H9 (cell line): ENCODE data around the gene GOT2. TPM values are rescaled to one million over a fixed set of nuclear protein-coding genes. Genes with fewer than 3 reads are reported as not detected.

Experiments
- DNase-seq: peaks from one replicate; pipeline ENCODE4 v3.0.0-alpha.2; 2017
- H2AFZ ChIP-seq: one replicate; pipeline ENCODE4 v1.6.1; 2013; ENCODE audit warnings: mild to moderate bottlenecking, low read length, control low read depth, moderate library complexity
- H2AK5ac ChIP-seq: 2 replicates; pipeline ENCODE4 v1.6.1; 2013; ENCODE audit warnings: low read length, control low read depth, mixed read lengths; ENCODE audit not compliant: insufficient read length
- H2BK120ac ChIP-seq: one replicate; pipeline ENCODE4 v1.6.1; 2013; ENCODE audit warnings: low read depth, mild to moderate bottlenecking, low read length, control low read depth, inconsistent platforms; ENCODE audit not compliant: poor library complexity, severe bottlenecking
- H2BK12ac ChIP-seq: 2 replicates; pipeline ENCODE4 v1.6.1; 2013; ENCODE audit warnings: low read length, control low read depth, mixed read lengths, low read depth; ENCODE audit not compliant: insufficient read length
- H2BK15ac ChIP-seq: 2 replicates; pipeline ENCODE4 v1.6.1; 2013; ENCODE audit warnings: low read depth, low read length, control low read depth
- H2BK20ac ChIP-seq: one replicate; pipeline ENCODE4 v1.6.1; 2013; ENCODE audit warnings: low read depth, mild to moderate bottlenecking, low read length, control low read depth, inconsistent platforms; ENCODE audit not compliant: poor library complexity, severe bottlenecking
- H2BK5ac ChIP-seq: 2 replicates; pipeline ENCODE4 v1.6.1; 2013; ENCODE audit warnings: low read length, control low read depth, mixed read lengths; ENCODE audit not compliant: insufficient read length
- H3K14ac ChIP-seq: 2 replicates; pipeline ENCODE4 v1.6.1; 2013; ENCODE audit warnings: low read length, control low read depth; ENCODE audit not compliant: insufficient read depth
- H3K18ac ChIP-seq: 2 replicates; pipeline ENCODE4 v1.6.1; 2013; ENCODE audit warnings: low read depth, mild to moderate bottlenecking, mixed read lengths, low read length, control low read depth; ENCODE audit not compliant: insufficient read length
- H3K23ac ChIP-seq: 2 replicates; pipeline ENCODE4 v1.6.1; 2013; ENCODE audit warnings: low read length, control low read depth, mixed read lengths, low read depth; ENCODE audit not compliant: insufficient read length
- H3K23me2 ChIP-seq: 2 replicates; pipeline ENCODE4 v1.6.1; 2013; ENCODE audit warnings: low read depth, mild to moderate bottlenecking, mixed read lengths, low read length, control low read depth; ENCODE audit not compliant: insufficient read length, poor library complexity, severe bottlenecking
- H3K27ac ChIP-seq: 2 replicates; pipeline ENCODE4 v1.5.1; 2013; ENCODE audit warnings: low read length, control low read depth, mixed read lengths, low read depth; ENCODE audit not compliant: insufficient read length
- H3K27me3 ChIP-seq: 2 replicates; pipeline ENCODE4 v1.6.1; 2013; ENCODE audit warnings: low read length, control low read depth, inconsistent platforms; ENCODE audit not compliant: insufficient read depth
- H3K4ac ChIP-seq: 2 replicates; pipeline ENCODE4 v1.6.1; 2013; ENCODE audit warnings: low read depth, mild to moderate bottlenecking, control low read depth, inconsistent platforms, low read length, moderate library complexity
- H3K4me1 ChIP-seq: 2 replicates; pipeline ENCODE4 v1.6.1; 2013; ENCODE audit warnings: low read length, control low read depth, inconsistent platforms; ENCODE audit not compliant: insufficient read depth
- H3K4me2 ChIP-seq: 2 replicates; pipeline ENCODE4 v1.6.1; 2013; ENCODE audit warnings: low read length, control low read depth, mixed read lengths; ENCODE audit not compliant: insufficient read length, insufficient read depth
- H3K56ac ChIP-seq: 2 replicates; pipeline ENCODE4 v1.6.1; 2013; ENCODE audit warnings: low read depth, mild to moderate bottlenecking, mixed read lengths, low read length, control low read depth; ENCODE audit not compliant: insufficient read length
- H3K79me1 ChIP-seq: 2 replicates; pipeline ENCODE4 v1.6.1; 2013; ENCODE audit warnings: low read depth, mild to moderate bottlenecking, moderate library complexity, low read length, control low read depth, inconsistent platforms; ENCODE audit not compliant: insufficient read depth, poor library complexity, severe bottlenecking
- H3K79me2 ChIP-seq: 2 replicates; pipeline ENCODE4 v1.6.1; 2013; ENCODE audit warnings: low read length, control low read depth, inconsistent platforms; ENCODE audit not compliant: insufficient read depth
- H3K9ac ChIP-seq: 2 replicates; pipeline ENCODE4 v1.6.1; 2013; ENCODE audit warnings: low read length, control low read depth, mixed read lengths; ENCODE audit not compliant: insufficient read length; ENCODE audit errors: extremely low read depth
- H3K9me3 ChIP-seq: one replicate; pipeline ENCODE4 v1.6.1; 2013; ENCODE audit warnings: low read depth, low read length, inconsistent platforms; ENCODE audit not compliant: control insufficient read depth
- H3T11ph ChIP-seq: one replicate; pipeline ENCODE4 v1.6.1; 2013; ENCODE audit warnings: mild to moderate bottlenecking, low read length, control low read depth, inconsistent platforms
- H4K20me1 ChIP-seq: one replicate; pipeline ENCODE4 v1.6.1; 2013; ENCODE audit not compliant: control insufficient read depth, insufficient read length, insufficient read depth
- H4K5ac ChIP-seq: 2 replicates; pipeline ENCODE4 v1.6.1; 2013; ENCODE audit warnings: low read depth, mild to moderate bottlenecking, mixed read lengths, low read length, control low read depth; ENCODE audit not compliant: insufficient read length
- H4K8ac ChIP-seq: replicated peaks from 2 replicates; pipeline ENCODE4 v1.6.1; 2013; ENCODE audit warnings: low read length, control low read depth, mixed read lengths, low read depth; ENCODE audit not compliant: insufficient read length
- H4K91ac ChIP-seq: 2 replicates; pipeline ENCODE4 v1.6.1; 2013; ENCODE audit warnings: low read depth, mild to moderate bottlenecking, moderate library complexity, mixed read lengths, low read length, control low read depth; ENCODE audit not compliant: insufficient read length
- H3K27ac Mint-ChIP-seq, 3 experiments: 2 replicates in 2 of 3; 3 replicates in 1 of 3; pipeline ENCODE4 v1.8.0; 2020 to 2021; ENCODE audit warnings: mixed read lengths in 3 of 3, mild to moderate bottlenecking in 1 of 3, moderate library complexity in 1 of 3
- H3K27me3 Mint-ChIP-seq: 2 replicates; pipeline ENCODE4 v1.8.0; 2021; ENCODE audit warnings: low read depth, mild to moderate bottlenecking, moderate library complexity, mixed read lengths
- H3K36me3 Mint-ChIP-seq, 3 experiments: 2 replicates in 2 of 3; 3 replicates in 1 of 3; pipeline ENCODE4 v1.8.0; 2020 to 2021; ENCODE audit warnings: low read depth in 3 of 3, mixed read lengths in 3 of 3; ENCODE audit not compliant: insufficient read depth in 1 of 3
- H3K4me1 Mint-ChIP-seq, 2 experiments: 2 replicates each; pipeline ENCODE4 v1.8.0; 2020; ENCODE audit warnings: mixed read lengths in 2 of 2
- H3K4me3 Mint-ChIP-seq, 2 experiments: 2 replicates in 1 of 2; 3 replicates in 1 of 2; pipeline ENCODE4 v1.8.0; 2020 to 2021; ENCODE audit warnings: mild to moderate bottlenecking in 2 of 2, mixed read lengths in 2 of 2, moderate library complexity in 1 of 2
- H3K9me3 Mint-ChIP-seq, 2 experiments: 2 replicates in 1 of 2; 3 replicates in 1 of 2; pipeline ENCODE4 v1.8.0; 2020; ENCODE audit warnings: mild to moderate bottlenecking in 2 of 2, mixed read lengths in 2 of 2, moderate library complexity in 1 of 2
- CTCF ChIP-seq: fragments of 200-600 bp; sonication (generic); conservative IDR thresholded peaks from 3 replicates; pipeline ENCODE4 v1.8.0; 2021; ENCODE audit warnings: antibody characterized with exemption, mild to moderate bottlenecking
- WGBS: extraction: QIAGEN DNeasy Blood & Tissue Kit; methylation state at CpG from one replicate; pipeline ENCODE4 v1.1.7; 2013; ENCODE audit warnings: missing lambda C conversion rate, low lambda C conversion rate, mixed read lengths; ENCODE audit not compliant: insufficient read length; ENCODE audit errors: extremely low coverage; 5-methylcytosine and 5-hydroxymethylcytosine counted together
- total RNA-seq: library from RNA; stranded (reverse); gene quantifications from 2 replicates; pipeline ENCODE4 v1.2.1, GENCODE V29; 2021

The GOT2 gene
- total RNA-seq, 1 experiment from 2014 or later = 148 TPM

GRCh38 chr16:58665200-58665599, 68.9 kb downstream of the GOT2 start:
- no peak overlapping the region for H3K27ac Mint-ChIP-seq
- peaks cover 8 to 22% (median 22%) of the 10 kb centered on the region in 3 experiments; a peak in 6 of 7 replicates for H3K36me3 Mint-ChIP-seq
- no peak for TF ChIP-seq CTCF
- no peak overlapping the region for H4K8ac ChIP-seq
- no peak overlapping the region for H2AFZ ChIP-seq
- H3K9ac ChIP-seq = no peak overlapping the region
- no peak for DNase-seq
- no peak overlapping the region for H3K4me3 Mint-ChIP-seq
- H3K23me2 ChIP-seq = no peaks in the 10 kb centered on the region
- H3K27me3 Mint-ChIP-seq = no peaks in the 10 kb centered on the region
- H3K27me3 ChIP-seq = no peaks in the 10 kb centered on the region
- H3K27ac ChIP-seq = no peak overlapping the region
- no peak overlapping the region for H3K23ac ChIP-seq
- H4K91ac ChIP-seq = no peak overlapping the region
- no peak overlapping the region for H3K4me2 ChIP-seq
- no peak overlapping the region for H3K56ac ChIP-seq
- H4K20me1 ChIP-seq = no peaks in the 10 kb centered on the region
- H2AK5ac ChIP-seq = no peak overlapping the region
- H4K5ac ChIP-seq = no peak overlapping the region
- no peak overlapping the region; the same call in 1 of the 2 replicates for H3K14ac ChIP-seq
- H2BK15ac ChIP-seq = no peak overlapping the region
- H3K9me3 Mint-ChIP-seq = no peaks in the 10 kb centered on the region; a peak in 1 of 5 replicates
- H2BK20ac ChIP-seq = no peak overlapping the region
- H3K4ac ChIP-seq = no peak overlapping the region
- H3K79me2 ChIP-seq = no peaks in the 10 kb centered on the region
- no peak overlapping the region for H2BK120ac ChIP-seq
- no peak overlapping the region for H2BK12ac ChIP-seq
- no peak overlapping the region for H3T11ph ChIP-seq
- no peak overlapping the region for H2BK5ac ChIP-seq
- H3K9me3 ChIP-seq = no peaks in the 10 kb centered on the region
- H3K4me1 ChIP-seq = no peaks in the 10 kb centered on the region
- H3K4me1 Mint-ChIP-seq = peaks cover 2 to 3% of the 10 kb centered on the region in 2 experiments; a peak in 3 of 4 replicates
- no CpG with 5 or more reads among the region's 8 CpGs for WGBS
- no peak overlapping the region for H3K18ac ChIP-seq
- H3K79me1 ChIP-seq = no peaks in the 10 kb centered on the region
